Measurements from ENCODE around the gene ARL6IP4.

Gene ARL6IP4

GRCh38 chr12:122978507-122978955, 1.9 kb upstream of the ARL6IP4 start:
- no peak for DNase-seq (ENCODE audit: low read depth)

DNA sequence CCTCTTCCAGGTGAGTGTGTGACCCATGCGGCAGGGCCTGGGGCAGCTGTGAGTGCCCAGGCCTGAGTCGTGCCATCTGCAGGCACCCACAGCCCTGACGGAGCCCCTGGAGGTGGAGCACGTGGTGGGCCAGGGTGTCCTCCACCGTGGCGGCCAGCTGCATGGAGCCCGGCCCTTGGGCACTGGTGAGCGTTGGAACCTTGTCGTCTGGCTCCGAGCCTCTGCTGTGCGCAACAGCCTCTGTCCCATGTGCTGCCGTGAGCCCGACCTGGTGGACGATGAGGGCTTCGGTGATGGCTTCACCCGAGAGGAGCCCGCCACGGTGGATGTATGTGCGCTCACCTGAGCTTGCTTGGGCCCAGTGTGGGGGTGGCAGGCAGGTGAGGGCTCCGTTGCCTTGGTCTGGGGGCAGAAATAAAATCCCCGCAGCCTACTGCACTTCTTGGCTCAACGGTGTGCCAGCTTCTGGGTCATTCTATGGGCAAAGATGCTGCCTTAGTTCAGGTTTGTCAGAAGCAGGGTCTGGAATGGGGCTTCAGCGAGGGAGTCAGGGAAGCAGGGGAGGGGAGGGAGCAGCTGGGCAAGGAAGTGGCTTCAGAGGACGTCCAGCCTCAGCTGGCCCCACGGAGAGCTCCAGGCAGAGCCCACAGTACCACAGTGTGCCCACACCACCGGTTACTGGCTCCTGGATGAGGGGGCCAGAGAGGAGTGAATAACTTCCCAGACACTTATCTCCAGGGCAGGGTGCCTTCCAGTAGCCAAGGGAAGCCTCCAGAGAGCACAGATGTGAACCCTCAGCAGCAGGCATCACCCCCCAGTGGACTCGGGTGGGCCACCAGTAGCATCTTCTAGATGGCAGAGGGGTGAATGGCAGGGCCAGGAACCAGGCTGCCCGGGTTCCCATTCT, 1.2 kb upstream of the ARL6IP4 start:
- no peak for DNase-seq (ENCODE audit: low read depth)

GRCh38 chr12:122979908-122980182, 636 bp upstream of the ARL6IP4 start:
- DNase-seq (ENCODE audit: low read depth), result no peak

GRCh38 chr12:122981036-122981471, 573 bp downstream of the ARL6IP4 start:
- no peak for DNase-seq (ENCODE audit: low read depth)

- DNase-seq (ENCODE audit: low read depth), result no peak
Measured at GRCh38 chr12:122981587-122982476, 1.4 kb downstream of the ARL6IP4 start.

GRCh38 chr12:122982477-122982815, 2.0 kb downstream of the ARL6IP4 start:
- DNase-seq (ENCODE audit: low read depth), result no peak

GRCh38 chr12:122982963-122983788, 2.7 kb downstream of the ARL6IP4 start:
- DNase-seq (ENCODE audit: low read depth), result no peak

DNA sequence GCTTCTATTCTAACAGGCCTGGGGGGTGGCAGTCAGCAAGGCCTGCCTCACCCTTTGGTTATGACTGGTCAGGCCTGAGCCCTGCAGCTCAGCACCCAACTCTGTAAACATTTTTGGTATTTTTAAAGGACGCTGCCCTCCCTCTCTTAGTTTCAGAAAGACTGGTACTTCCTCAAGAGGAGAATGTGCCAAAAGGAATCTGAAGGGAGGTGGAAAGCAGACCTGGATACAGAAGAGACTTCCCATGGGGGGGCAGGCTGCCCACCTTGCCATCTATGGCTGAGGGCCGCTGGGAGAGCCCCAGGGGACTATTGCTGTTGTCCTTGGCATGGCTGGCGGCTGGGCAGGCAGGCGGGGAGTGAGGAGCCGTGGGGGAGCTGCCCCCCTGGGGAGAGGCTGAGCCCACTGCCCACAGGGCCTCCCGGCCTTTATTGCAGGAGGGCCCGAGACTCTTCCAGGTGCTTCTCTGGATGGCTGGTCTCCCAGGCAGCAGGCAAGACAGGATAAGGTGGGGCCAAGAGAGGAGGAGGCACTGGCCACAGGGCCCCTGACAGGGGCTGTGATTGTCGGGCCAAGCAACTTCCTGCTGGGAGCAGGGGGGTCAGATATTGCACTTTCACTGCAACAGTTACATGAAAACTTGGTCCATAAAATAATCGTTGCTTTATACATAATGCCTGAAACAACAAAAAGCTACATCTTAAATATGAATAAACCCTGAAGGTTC, 3.5 kb downstream of the ARL6IP4 start:
- no peak for DNase-seq (ENCODE audit: low read depth)

- no peak for DNase-seq (ENCODE audit: low read depth)
Measured at GRCh38 chr12:122984612-122985337, 4.3 kb downstream of the ARL6IP4 start.

GRCh38 chr12:122985338-122986257, 5.1 kb downstream of the ARL6IP4 start:
- no peak for DNase-seq (ENCODE audit: low read depth)

DNA sequence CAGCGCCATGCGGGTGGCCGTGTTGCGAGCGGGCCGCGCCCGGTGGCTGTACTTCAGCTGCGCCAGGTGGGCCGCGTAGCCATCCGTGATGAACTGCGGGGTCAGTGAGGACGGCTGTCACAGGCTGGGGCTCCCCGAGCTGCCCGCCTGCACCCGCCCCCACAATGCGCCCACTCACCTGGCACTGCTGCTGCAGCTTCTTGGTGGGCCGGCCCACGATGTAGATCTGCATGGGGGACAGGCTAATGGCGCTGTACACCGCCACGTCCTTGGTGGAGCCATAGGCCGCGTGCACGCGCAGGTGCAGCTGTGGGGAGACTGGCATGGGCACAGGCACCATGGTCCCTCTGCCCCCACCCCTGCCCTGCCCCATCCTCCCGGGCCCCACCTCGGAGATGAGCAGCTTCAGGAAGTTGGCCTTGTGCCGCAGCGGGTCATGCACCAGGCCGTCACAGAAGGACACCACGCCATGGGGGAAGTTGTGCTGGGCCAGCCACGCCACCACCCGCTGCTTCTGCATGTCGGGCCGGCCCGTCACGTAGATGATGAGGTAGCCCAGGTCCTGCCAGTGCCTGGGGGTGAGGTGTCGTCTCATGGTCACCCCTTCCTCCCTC, 5.9 kb downstream of the ARL6IP4 start:
- DNase-seq (ENCODE audit: low read depth), result no peak

DNA sequence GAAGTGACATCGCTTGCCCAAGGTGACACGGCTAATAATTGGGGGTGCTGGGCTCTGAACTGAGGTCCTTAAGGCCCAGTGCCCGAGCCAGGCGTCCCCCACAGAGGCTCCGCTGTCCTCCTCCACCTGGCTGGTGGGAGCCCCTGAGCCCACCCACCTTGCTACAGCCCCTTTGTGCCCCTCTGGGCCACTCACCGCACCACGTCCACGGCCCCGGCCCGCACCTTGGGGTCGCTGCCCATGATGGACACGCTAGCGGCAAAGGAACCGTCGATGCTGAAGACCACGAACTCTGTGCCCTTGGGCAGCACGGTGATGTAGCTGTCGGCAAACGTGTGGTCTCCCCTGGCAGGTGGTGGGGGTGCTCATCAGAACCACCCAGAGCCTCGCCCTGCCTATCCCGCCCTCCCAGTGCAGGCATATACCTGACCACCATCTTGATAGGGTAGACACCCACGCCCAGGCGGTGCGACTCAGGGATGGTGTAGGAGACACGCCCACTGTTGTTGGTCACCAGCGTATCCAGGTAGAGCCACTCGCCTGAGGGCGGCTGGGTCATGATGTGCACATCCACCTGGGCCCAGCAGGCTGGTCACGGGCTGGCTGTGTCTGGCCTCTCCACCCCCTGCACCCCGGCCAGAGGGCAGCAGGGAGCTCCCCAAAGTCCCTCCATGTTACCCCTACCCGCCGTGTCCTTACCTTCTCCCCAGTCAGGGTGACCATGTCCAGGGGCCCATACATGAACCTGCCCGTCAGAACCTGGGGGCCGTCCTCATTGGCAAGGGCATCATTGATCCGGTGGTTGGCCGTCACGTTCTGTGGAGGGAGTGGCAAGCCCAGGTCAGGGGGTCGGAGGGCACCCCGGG, 6.8 kb downstream of the ARL6IP4 start:
- no peak for DNase-seq (ENCODE audit: low read depth)

DNA sequence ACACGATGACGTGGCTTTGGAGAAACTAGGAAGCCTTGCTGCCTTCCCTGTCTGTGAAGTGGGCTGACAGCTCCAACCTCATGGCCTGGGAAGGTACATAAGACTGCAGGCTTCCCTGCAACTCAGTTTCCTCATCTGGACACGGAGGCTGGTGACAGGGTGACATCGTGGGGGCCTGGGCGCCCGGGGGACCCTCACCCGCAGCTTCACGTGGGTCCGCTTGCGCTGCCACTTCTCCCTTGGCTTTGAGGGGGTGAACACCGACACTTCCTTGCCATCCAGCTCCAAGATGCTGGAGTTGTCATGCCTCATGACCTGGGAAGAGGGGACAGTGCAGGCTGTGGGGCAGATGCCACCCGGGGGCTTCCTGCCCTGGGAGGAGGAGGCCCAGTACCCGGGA, 7.6 kb downstream of the ARL6IP4 start:
- no peak for DNase-seq (ENCODE audit: low read depth)

- DNase-seq (ENCODE audit: low read depth), result no peak
Measured at GRCh38 chr12:122988612-122989212, 8.2 kb downstream of the ARL6IP4 start.

GRCh38 chr12:122989225-122989839, 8.9 kb downstream of the ARL6IP4 start:
- no peak for DNase-seq (ENCODE audit: low read depth)

- no peak for DNase-seq (ENCODE audit: low read depth)
Measured at GRCh38 chr12:122989874-122990419, 9.5 kb downstream of the ARL6IP4 start.

GRCh38 chr12:122990561-122990960, 10.1 kb downstream of the ARL6IP4 start:
- no peak for DNase-seq (ENCODE audit: low read depth)

Measured in T follicular helper cell (primary cell).